GM12878 (cell line): ENCODE measurements around the gene BRD1.

Source experiments
- ESRRA ChIP-seq: IDR thresholded peaks from 2 replicates; pipeline ENCODE4 v1.6.1; 2012; ENCODE audit warnings: mild to moderate bottlenecking, low read length, improper control_type of control experiment
- IRF3 ChIP-seq: fragments of 450-650 bp; IDR thresholded peaks from 2 replicates; pipeline ENCODE4 v1.6.1; 2014; ENCODE audit warnings: mild to moderate bottlenecking
- JUNB ChIP-seq: IDR thresholded peaks from 2 replicates; pipeline ENCODE4 v1.6.1; 2016; ENCODE audit warnings: antibody characterized with exemption, mild to moderate bottlenecking
- ZNF274 ChIP-seq: IDR thresholded peaks from one replicate; pipeline ENCODE4 v1.8.0; 2011; ENCODE audit not compliant: insufficient read length, insufficient read depth
- ZNF384 ChIP-seq: IDR thresholded peaks from 2 replicates; pipeline ENCODE4 v1.6.1; 2012; ENCODE audit warnings: low read depth, mild to moderate bottlenecking, low read length, improper control_type of control experiment, borderline replicate concordance

GRCh38 chr22:49793871-49794270 lies 33.8 kb downstream of the BRD1 start:
- TF ChIP-seq ZNF384, result no peak
- TF ChIP-seq ZNF274, result no peak
- no peak for TF ChIP-seq ESRRA
- TF ChIP-seq IRF3, result no peak
- no peak for TF ChIP-seq JUNB
